Right cardiac atrium (tissue), 5 donors: Measurements from ENCODE around the gene PSMB3. TPM values are rescaled to one million over a fixed set of nuclear protein-coding genes. Genes with fewer than 3 reads are reported as not detected.

Experiments used
- ATAC-seq, 2 donors: fragments of 200-7000 bp; cut with Tn5 transposase; one replicate each; pipeline versions ENCODE4 v1.8.0 to v1.9.1; 2020; ENCODE audit warnings: moderate library complexity in 2 of 2, mild to moderate bottlenecking in 1 of 2
- DNase-seq, 3 donors: peaks; one replicate each; pipeline ENCODE4 v3.0.0-alpha.2; 2020
- H3K27ac ChIP-seq: one replicate; pipeline ENCODE4 v1.5.1; 2013; ENCODE audit warnings: mild to moderate bottlenecking, low read length, control low read depth, moderate library complexity
- H3K27me3 ChIP-seq: one replicate; pipeline ENCODE4 v1.6.1; 2013; ENCODE audit not compliant: control insufficient read depth, insufficient read depth
- H3K4me1 ChIP-seq: one replicate; pipeline ENCODE4 v1.6.1; 2013; ENCODE audit warnings: low read length; ENCODE audit not compliant: control insufficient read depth, insufficient read depth
- H3K4me3 ChIP-seq: one replicate; pipeline ENCODE4 v1.5.1; 2013; ENCODE audit warnings: low read length, control low read depth
- H3K9me3 ChIP-seq: one replicate; pipeline ENCODE4 v1.6.1; 2013; ENCODE audit warnings: low read length; ENCODE audit not compliant: control insufficient read depth
- WGBS: extraction: QIAGEN DNeasy Blood & Tissue Kit; methylation state at CpG from one replicate; pipeline ENCODE4 v1.1.7; 2013; 5-methylcytosine and 5-hydroxymethylcytosine counted together
- intact Hi-C, 4 donors: fragments of 100-400 bp; cut with DNase I; formaldehyde crosslinking; loops; one replicate each; pipeline versions ENCODE4 v1.11.0 to v1.14.0; 2022 to 2023
- polyA plus RNA-seq: library from polyadenylated mRNA; stranded (reverse); fragments of 200-250 nt; gene quantifications from one replicate; pipeline ENCODE4 v1.2.3, GENCODE V29; 2013
- total RNA-seq, 4 donors: library from RNA; stranded (reverse); fragmentation: NEBNext Ultra II Directional; extraction: Animal tissue kit (Norgen Biotek cat#: 25700); gene quantifications; one replicate each; pipeline ENCODE4 v1.2.1, GENCODE V29; 2021
- donor health status: healthy with polysubstance abuse.
- donor health status: DM: no; HTN: yes; CAD: no.
- donor health status: DM: no; HTN: no; CAD: no.
- donor health status: DM: no; HTN: yes; CAD: no; lungs with severe emphysema.
- donor health status: DM: yes; HTN: yes; CAD: no.

Gene PSMB3
- total and polyA plus RNA-seq, 5 donors: 134 to 247 (median 147) TPM

DNA sequence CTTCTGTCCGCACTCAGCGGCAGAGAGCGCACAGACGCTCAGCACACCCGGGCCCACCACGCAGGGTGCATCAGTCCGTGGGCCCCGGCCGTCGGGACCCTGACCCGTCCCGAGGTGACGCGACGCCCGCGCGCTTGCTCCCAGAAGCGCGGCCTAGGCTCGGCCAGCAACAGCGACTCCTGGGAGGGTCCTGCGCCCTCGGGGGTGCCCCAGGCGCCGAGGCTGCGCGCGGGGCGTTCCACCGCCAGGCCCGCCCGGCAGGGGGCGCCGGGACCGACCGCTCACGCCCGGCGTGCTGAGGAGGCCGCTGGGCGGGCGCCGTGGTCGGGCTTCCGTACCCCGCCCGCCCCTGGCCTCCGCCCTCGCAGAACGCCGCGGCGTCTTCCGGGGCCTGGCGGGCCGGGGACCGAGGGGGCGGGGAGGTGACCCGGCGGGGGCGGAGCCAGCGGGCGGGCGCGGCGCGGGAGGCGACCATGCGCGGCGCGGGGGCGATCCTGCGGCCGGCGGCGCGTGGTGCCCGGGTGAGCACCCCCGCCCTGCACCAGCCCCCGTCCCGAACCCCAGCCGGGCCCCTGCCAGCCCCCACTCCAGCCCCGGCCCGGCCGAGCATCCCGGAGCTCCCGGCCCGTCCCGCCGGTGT, 22.5 kb upstream of the PSMB3 start, which contains the start of gene CISD3:
TSS of gene CISD3 (plus strand) at position 456 of the 640 bp plus-strand sequence. CDS start at position 474, 18 bp downstream.
- DNase-seq (peak; percentile 90 to 97 (median 96)), ATAC-seq (peak; percentile 73 to 89)
- intact Hi-C loops: loop anchor here in 2 of 4 donors (5.0 to 10.0 kb wide), 3 partner anchors 38 to 55 kb away; partner anchors contain the start of gene EPOP (in 1 of the 2)
- H3K4me3 ChIP-seq: peak within 1 kb of the TSS; percentile 60
- peak within 1 kb of the TSS; percentile 59 for H3K27ac ChIP-seq
- WGBS: under 1% methylated on average over 92 of the region's 92 CpGs
- H3K4me1 ChIP-seq: peaks cover 2% of the 10 kb centered on the region
- no peaks in the 10 kb centered on the region for H3K27me3 ChIP-seq
- H3K9me3 ChIP-seq: no peaks in the 10 kb centered on the region

DNA sequence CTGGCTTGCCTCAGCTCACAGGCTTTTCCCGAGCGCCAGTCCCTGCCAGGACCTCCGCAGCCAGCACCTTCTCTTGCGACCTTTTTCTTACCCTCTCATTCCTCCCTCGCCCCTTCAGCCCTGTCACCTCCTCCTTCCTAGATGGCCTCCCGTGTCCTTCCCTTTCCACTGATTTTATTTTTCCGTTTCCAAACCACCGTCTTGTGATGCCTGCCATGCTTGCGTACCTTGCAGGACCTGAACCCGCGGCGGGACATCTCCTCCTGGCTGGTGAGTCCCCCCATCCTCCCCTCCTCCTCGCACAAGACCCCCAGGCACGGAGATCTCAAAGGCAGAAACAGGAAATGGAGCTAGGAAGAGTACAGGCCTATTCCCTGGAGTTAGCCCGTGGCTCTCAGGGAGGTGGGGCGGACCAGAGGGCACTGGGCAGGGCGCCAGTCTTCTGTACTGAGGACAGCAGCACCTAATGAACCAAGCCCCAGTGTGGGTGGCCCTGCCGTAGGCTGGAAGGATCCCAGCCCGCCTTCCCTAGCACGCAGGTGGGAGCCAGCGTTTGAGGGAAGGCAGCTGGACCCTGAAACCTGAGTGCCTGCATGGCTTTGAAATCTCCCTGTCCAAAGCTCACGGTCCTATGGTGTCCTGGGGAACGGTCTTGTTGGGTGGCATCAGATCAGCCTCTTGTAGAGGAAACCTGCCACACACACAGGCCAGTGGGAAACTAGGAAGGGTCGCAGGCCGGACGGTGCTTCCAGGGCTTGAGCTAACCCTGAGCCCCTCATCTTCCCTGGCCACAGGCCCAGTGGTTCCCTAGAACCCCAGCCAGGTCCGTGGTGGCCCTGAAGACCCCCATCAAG, 21.8 kb upstream of the PSMB3 start:
- 19% methylated on average over 27 of the region's 27 CpGs for WGBS
- H3K4me1 ChIP-seq: peaks cover 2% of the 10 kb centered on the region

DNA sequence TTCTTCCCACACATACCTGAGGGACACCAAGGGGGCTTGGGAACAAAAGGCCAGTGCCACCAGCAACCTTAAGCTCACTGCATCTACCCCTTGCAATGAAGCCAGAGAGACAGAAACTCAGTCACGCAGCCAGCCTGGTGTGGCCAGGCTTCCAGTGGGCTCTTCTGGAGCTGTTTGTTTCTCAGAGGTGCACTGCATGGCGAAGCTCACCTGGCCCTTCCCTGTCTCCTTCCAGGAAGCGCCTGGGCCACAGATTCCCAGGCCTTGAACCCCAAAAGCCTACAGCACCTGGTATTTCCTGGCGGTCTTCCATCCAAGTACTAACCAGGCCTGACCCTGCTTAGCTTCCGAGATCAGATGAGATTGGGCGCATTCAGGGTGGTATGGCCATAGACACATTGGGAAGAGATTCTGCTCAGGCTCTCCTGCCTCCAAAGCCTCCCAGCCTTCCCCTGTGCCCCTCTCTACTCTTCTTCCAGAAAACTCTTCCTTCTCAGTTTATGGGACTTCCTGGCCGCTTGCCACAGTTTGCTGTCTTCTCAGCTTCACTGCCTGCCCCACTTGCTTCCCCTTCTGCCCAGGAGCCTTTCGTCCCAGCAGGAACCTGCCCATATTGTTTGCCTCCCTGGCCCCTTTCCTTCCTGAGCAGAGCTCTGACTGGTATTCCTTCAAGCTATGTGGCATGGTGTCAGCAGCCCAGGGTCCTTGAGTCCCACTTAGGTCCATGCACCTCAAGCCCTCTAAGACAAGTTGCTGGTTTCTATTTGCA, 20.8 kb upstream of the PSMB3 start:
- H3K4me1 ChIP-seq: peaks cover 2% of the 10 kb centered on the region
- ATAC-seq: no peak
- DNase-seq: peak in 1 of 3 donors; percentile 79
- intact Hi-C loops: loop anchor here in 2 of 4 donors (5.0 to 10.0 kb wide), 3 partner anchors 39 to 57 kb away; partner anchors contain the start of gene EPOP (in 1 of the 2)
- no peaks in the 10 kb centered on the region for H3K9me3 ChIP-seq
- no peaks in the 10 kb centered on the region for H3K27me3 ChIP-seq
- WGBS: 70% methylated on average over 8 of the region's 8 CpGs
- no peak overlapping the region for H3K4me3 ChIP-seq
- peak overlapping the region; percentile 29 for H3K27ac ChIP-seq

More for the DNA sequence above, 21.8 kb upstream of the PSMB3 start:
- DNase-seq: peak; percentile 84 to 92 (median 90)
- intact Hi-C loops: loop anchor here in 2 of 4 donors (5.0 to 10.0 kb wide), 3 partner anchors 38 to 56 kb away; partner anchors contain the start of gene EPOP (in 1 of the 2)
- H3K27me3 ChIP-seq: no peaks in the 10 kb centered on the region
- ATAC-seq: peak; percentile 46 to 55
- H3K9me3 ChIP-seq: no peaks in the 10 kb centered on the region
- H3K27ac ChIP-seq: peak overlapping the region; percentile 59
- peak overlapping the region; percentile 60 for H3K4me3 ChIP-seq

DNA sequence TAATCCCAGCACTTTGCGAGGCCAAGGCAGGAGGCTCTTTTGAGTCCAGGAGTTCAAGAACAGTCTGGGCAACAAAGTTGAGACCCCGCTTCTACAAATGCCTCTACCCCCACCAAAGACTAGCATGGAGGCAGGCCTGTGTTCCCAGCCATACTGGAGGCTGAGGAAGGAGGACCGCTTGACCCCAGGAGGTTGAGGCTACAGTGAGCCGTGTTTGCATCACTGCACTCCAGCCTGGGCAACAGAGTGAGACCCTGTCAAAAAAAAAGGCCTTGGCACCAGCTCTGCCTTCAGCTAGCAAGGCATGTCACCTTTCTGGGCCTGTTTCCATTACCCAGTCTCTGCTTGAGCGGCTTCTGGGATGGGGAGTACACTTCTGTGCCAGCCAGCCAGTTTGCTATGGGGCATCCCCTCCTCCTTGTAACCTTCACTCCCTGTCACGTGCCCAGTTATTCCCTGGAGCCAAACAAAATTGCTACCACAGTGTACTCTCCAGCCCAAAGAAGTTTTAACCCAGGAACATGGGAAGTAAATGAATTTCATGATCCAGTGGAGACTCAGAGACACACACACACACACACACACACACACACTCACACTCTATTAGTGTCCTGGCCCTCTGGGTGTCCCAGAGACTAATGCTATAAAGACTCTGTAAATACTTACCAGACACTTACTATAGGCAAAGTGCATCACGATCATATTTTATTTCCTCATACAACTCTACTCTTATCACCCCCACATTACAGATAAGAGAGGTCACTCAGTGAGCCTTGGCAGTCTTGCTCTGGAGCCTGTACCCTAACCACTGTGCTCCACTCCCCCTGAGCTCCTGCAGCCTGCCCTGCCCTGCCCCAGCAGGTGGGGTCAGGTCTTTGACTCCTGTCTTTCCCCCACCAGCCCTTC, 19.9 kb upstream of the PSMB3 start:
- H3K27me3 ChIP-seq: no peaks in the 10 kb centered on the region
- ATAC-seq (peak in 1 of 2 donors; percentile 5), DNase-seq (no peak)
- peaks cover 2% of the 10 kb centered on the region for H3K4me1 ChIP-seq
- 64% methylated on average over 7 of the region's 7 CpGs for WGBS
- no peak overlapping the region for H3K4me3 ChIP-seq
- intact Hi-C loops: loop anchor here in 2 of 4 donors (5.0 to 10.0 kb wide), 3 partner anchors 40 to 58 kb away; partner anchors contain the start of gene EPOP (in 1 of the 2)
- peak overlapping the region; percentile 29 for H3K27ac ChIP-seq
- H3K9me3 ChIP-seq: no peaks in the 10 kb centered on the region

DNA sequence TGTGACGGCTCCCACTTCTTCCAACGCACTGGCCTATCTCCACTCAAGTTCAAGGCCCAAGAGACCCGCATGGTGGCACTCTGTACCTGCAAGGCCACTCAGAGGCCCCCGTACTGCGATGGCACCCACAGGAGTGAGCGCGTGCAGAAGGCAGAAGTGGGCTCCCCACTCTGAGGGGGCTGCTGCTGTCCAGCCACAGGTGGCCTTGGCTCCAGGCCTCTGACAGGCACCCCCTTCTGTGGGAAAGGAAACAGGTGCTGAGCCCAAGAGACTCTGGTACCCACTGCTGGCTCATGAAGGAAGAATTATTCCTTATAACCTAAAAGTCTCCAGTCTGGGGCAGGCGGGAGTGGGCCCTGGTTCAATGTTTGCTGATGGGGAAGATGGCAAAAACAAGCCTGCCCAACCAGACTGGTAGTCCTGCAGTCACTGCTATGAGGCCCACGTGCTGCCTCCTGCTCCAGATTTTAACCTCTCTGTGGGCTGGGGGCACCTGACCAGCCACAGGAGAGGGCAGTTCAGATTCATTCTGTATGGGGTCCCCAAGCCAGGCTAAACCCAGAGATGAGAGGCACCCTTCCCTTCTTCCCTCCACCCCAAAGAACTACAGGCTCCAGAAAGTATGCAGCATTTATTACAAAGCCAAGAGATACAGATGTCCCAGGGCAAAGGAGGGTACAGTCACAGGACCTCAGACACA, 19.1 kb upstream of the PSMB3 start:
- WGBS: 71% methylated on average over 9 of the region's 9 CpGs
- Histone ChIP-seq H3K27ac (no peak overlapping the region), H3K4me3 (no peak overlapping the region), H3K4me1 (peaks cover 2% of the 10 kb centered on the region), H3K9me3 (no peaks in the 10 kb centered on the region), H3K27me3 (no peaks in the 10 kb centered on the region)
- ATAC-seq (no peak), DNase-seq (no peak)
- intact Hi-C loops: loop anchor here in 2 of 4 donors (5.0 to 10.0 kb wide), 3 partner anchors 41 to 59 kb away; partner anchors contain the start of gene EPOP (in 1 of the 2)

DNA sequence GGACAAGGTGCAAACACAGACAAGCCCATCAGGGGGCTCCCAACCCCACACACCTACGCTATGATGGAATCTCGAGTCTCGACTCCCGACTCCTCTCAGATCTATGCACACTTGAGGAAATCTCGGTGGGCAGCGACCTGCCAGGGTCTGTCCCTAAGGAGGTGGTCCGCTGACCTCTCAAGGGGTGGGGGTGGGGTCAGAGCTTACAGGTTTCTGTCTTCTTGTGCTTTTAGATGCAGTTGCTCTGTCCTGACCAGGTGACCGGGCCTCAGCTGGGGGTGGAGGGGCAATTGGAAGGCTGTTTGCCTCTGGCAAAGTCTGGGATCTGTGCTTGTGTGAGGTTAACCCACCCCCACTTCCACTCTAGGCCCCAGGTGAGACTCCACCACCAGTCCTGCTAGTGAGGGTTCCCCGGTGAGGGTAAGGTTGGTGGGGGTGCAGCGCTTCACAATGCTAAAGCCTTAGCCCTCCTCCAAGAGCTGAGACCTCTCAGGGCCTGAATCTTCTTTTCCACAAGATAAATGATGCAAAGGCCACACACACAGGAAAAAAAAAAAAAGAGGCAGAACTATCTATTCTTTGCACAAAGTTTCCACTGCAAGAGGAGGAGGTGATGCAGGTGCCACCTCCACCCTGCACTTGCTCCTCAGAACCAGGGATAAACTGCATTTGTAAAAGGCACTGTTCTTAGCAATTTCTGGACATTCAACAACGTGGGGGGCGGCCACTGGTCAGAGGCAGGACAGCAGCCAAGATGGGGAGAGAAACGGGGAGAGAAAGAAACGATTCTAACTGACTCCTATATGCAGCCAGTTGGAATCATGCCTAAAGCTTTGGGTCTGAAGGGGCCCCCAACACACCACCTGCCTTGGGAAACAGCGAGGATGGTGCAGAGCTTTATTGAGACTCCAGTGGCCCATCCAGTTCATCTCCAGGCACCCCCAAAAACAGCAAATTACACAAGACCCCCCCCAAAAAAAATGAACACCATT, 18.3 kb upstream of the PSMB3 start:
- no peaks in the 10 kb centered on the region for H3K27me3 ChIP-seq
- intact Hi-C loops: loop anchor here in 3 of 4 donors (2.0 to 10.0 kb wide), 4 partner anchors 42 to 59 kb away; partner anchors contain the start of gene EPOP (in 1 of the 3)
- ATAC-seq (no peak), DNase-seq (no peak)
- H3K9me3 ChIP-seq: no peaks in the 10 kb centered on the region
- peaks cover 2% of the 10 kb centered on the region for H3K4me1 ChIP-seq
- H3K27ac ChIP-seq: no peak overlapping the region
- H3K4me3 ChIP-seq: no peak overlapping the region
- WGBS: 59% methylated on average over 15 of the region's 15 CpGs

DNA sequence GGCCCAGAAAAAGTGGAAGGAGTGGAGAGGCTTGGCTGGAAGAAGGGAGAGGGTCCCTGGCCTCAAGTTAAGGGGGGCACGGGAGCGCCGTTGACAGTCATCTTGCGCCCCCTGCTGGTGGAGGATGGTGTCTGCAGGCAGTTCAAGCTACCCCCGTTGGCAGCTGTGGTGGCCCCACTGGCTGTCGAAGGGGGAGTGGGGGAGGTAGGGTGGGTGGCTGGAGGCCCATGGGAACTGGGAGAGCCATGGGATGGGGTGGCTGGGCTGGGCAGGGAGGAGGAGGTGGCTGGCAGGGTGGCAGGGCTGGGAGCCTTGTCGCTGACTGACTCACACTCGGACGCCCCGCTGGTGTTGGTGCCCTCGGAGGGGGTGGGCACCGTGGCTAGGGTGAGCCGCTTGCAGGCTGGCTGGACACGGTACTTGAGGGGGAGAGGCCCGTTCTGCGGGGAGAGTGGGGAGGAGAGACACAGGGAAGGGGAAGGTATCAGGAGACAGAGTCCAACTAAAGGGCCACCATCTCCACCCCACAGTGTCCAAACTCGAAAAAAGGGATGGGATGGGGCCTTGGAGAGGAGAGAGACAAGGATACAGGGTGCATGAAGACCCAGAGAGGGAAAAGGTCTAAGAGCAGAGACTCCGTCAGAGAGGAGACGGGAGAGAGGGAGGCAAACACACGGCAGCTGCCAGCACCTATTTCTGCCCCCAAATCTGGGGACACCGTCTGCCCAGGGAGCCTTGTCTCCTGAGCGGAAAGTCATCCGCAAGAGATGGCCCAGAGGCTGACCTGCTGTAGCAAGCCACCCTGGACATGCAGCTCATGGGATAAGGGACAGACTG, 17.2 kb upstream of the PSMB3 start:
- H3K4me3 ChIP-seq: no peak overlapping the region
- no peaks in the 10 kb centered on the region for H3K9me3 ChIP-seq
- WGBS: 46% methylated on average over 23 of the region's 23 CpGs
- peak; percentile 63 to 87 (median 83) for DNase-seq
- peak; percentile 1 to 11 for ATAC-seq
- no peaks in the 10 kb centered on the region for H3K27me3 ChIP-seq
- intact Hi-C loops: loop anchor here in 3 of 4 donors (2.0 to 10.0 kb wide), 4 partner anchors 33 to 61 kb away; partner anchors contain the start of gene EPOP (in 1 of the 3)
- H3K4me1 ChIP-seq: peaks cover 2% of the 10 kb centered on the region
- H3K27ac ChIP-seq: no peak overlapping the region
